SK-N-SH (cell line): ENCODE results near the gene SRRM1. TPM values are rescaled to one million over a fixed set of nuclear protein-coding genes. Genes with fewer than 3 reads are reported as not detected.
A peak's percentile ranks its signal among the peaks of the same experiment; 100 is the strongest.

Experiments used
- CTCF ChIA-PET: fragments of 300-600, 350-600 bp; formaldehyde crosslinking; extraction: SDS; loops from one replicate; lab custom pipeline; 2021; lab: Yijun Ruan, JAX
- POLR2A ChIA-PET: fragments of 350-600 bp; sonication (Branson Sonifier 250); formaldehyde crosslinking; extraction: SDS; loops from one replicate; lab custom pipeline; 2020; ENCODE audit warnings: antibody characterized with exemption, inconsistent platforms; lab: Yijun Ruan, JAX
- DNase-seq: peaks from one replicate; pipeline ENCODE4 v3.0.0; 2012
- H2AFZ ChIP-seq: fragments of 200-600 bp; sonication (generic); 2 replicates; pipeline ENCODE4 v1.8.1; 2016; ENCODE audit warnings: antibody characterized with exemption, mild to moderate bottlenecking, low read depth
- H3F3A ChIP-seq: fragments of 200-600 bp; sonication (generic); replicated peaks from 2 replicates; pipeline ENCODE3; 2016; ENCODE audit warnings: antibody characterized with exemption, mild to moderate bottlenecking; ENCODE audit not compliant: insufficient read depth
- H3K27ac ChIP-seq, 2 experiments: fragments of 200-500 bp in 1 of 2; fragments of 200-600 bp in 1 of 2; sonication (Bioruptor generic) in 1 of 2; sonication (generic), shearing (Covaris generic) in 1 of 2; 2 replicates each; pipeline versions ENCODE4 v1.5.1 to v1.6.1; 2014 to 2016; ENCODE audit warnings: low read depth in 2 of 2, inconsistent platforms in 1 of 2, low read length in 1 of 2, mild to moderate bottlenecking in 1 of 2, mixed read lengths in 1 of 2
- H3K27me3 ChIP-seq: fragments of 200-600 bp; sonication (generic), shearing (Covaris generic); 2 replicates; pipeline ENCODE4 v1.6.1; 2016; ENCODE audit warnings: mixed run types; ENCODE audit not compliant: insufficient read depth
- H3K36me3 ChIP-seq, 2 experiments: fragments of 200-500 bp in 1 of 2; fragments of 200-600 bp in 1 of 2; sonication (Bioruptor generic) in 1 of 2; sonication (generic) in 1 of 2; replicated peaks in 1 of 2; 2 replicates each; pipeline versions ENCODE3 to v1.5.1; 2014 to 2016; ENCODE audit warnings: low read length in 1 of 2, mild to moderate bottlenecking in 1 of 2; ENCODE audit not compliant: insufficient read depth in 2 of 2, control insufficient read depth in 1 of 2
- H3K4me1 ChIP-seq, 2 experiments: fragments of 200-500 bp in 1 of 2; fragments of 200-600 bp in 1 of 2; sonication (Bioruptor generic) in 1 of 2; sonication (generic), shearing (Covaris generic) in 1 of 2; 2 replicates each; pipeline versions ENCODE4 v1.5.1 to v1.6.1; 2014 to 2016; ENCODE audit warnings: low read depth in 1 of 2, low read length in 1 of 2, mixed run types in 1 of 2; ENCODE audit not compliant: insufficient read depth in 2 of 2, control insufficient read depth in 1 of 2
- H3K4me2 ChIP-seq: fragments of 200-600 bp; sonication (generic), shearing (Covaris generic); 2 replicates; pipeline ENCODE4 v1.6.1; 2017; ENCODE audit warnings: mixed run types
- H3K4me3 ChIP-seq, 2 experiments: fragments of 200-500 bp in 1 of 2; fragments of 200-600 bp in 1 of 2; sonication (Bioruptor generic) in 1 of 2; sonication (generic), shearing (Covaris generic) in 1 of 2; 2 replicates each; pipeline versions ENCODE4 v1.5.1 to v1.8.1; 2014 to 2016; ENCODE audit warnings: low read depth in 2 of 2, inconsistent platforms in 1 of 2, low read length in 1 of 2, mild to moderate bottlenecking in 1 of 2, mixed read lengths in 1 of 2, moderate library complexity in 1 of 2
- H3K79me2 ChIP-seq: fragments of 200-600 bp; sonication (generic); 2 replicates; pipeline ENCODE4 v1.8.1; 2017; ENCODE audit warnings: mild to moderate bottlenecking; ENCODE audit not compliant: insufficient read depth
- H3K9ac ChIP-seq: fragments of 200-600 bp; sonication (generic); 2 replicates; pipeline ENCODE4 v1.6.1; 2017; ENCODE audit warnings: mixed run types
- H3K9me2 ChIP-seq: fragments of 200-600 bp; sonication (generic); 2 replicates; pipeline ENCODE4 v1.6.1; 2017; ENCODE audit warnings: mixed run types
- H3K9me3 ChIP-seq: fragments of 200-600 bp; sonication (generic); 2 replicates; pipeline ENCODE4 v1.6.1; 2017; ENCODE audit warnings: mixed run types, mild to moderate bottlenecking, moderate library complexity
- H4K20me1 ChIP-seq: fragments of 200-600 bp; sonication (generic); 2 replicates; pipeline ENCODE4 v1.6.1; 2017; ENCODE audit warnings: mild to moderate bottlenecking, mixed run types; ENCODE audit not compliant: insufficient read depth
- CHD2 ChIP-seq: fragments of 150-350 bp; IDR thresholded peaks from 2 replicates; pipeline ENCODE4 v1.6.1; 2018; ENCODE audit warnings: low read length; ENCODE audit not compliant: partially characterized antibody
- ELF1 ChIP-seq: IDR thresholded peaks from 2 replicates; pipeline ENCODE4 v1.4.0; 2012
- EP300 ChIP-seq, 2 experiments: IDR thresholded peaks; 2 replicates each; pipeline versions ENCODE4 v1.4.0 to v1.6.1; 2012; ENCODE audit warnings: borderline replicate concordance in 1 of 2, low read depth in 1 of 2, low read length in 1 of 2
- FOSL2 ChIP-seq: IDR thresholded peaks from 2 replicates; pipeline ENCODE4 v1.4.0; 2012; ENCODE audit warnings: low read depth, mild to moderate bottlenecking, moderate library complexity, borderline replicate concordance
- GABPA ChIP-seq: IDR thresholded peaks from 2 replicates; pipeline ENCODE4 v1.4.0; 2012; ENCODE audit warnings: low read depth, mild to moderate bottlenecking
- GATA2 ChIP-seq: sonication (generic); formaldehyde crosslinking; IDR thresholded peaks from 2 replicates; pipeline ENCODE4 v1.5.0; 2020; ENCODE audit warnings: mild to moderate bottlenecking, missing genetic modification reagents
- JUND ChIP-seq: IDR thresholded peaks from 2 replicates; pipeline ENCODE4 v1.4.0; 2012
- MEF2A ChIP-seq: IDR thresholded peaks from 2 replicates; pipeline ENCODE4 v1.4.0; 2012; ENCODE audit warnings: low read depth, borderline replicate concordance
- NFIC ChIP-seq: IDR thresholded peaks from 2 replicates; pipeline ENCODE4 v1.4.0; 2012; ENCODE audit warnings: borderline replicate concordance
- NRF1 ChIP-seq: IDR thresholded peaks from 2 replicates; pipeline ENCODE4 v1.6.1; 2012; ENCODE audit warnings: low read depth, mild to moderate bottlenecking, low read length
- PBX3 ChIP-seq: IDR thresholded peaks from 2 replicates; pipeline ENCODE4; 2012
- POLR2AphosphoS5 ChIP-seq: IDR thresholded peaks from 2 replicates; pipeline ENCODE4 v1.6.1; 2012; ENCODE audit warnings: low read depth, low read length
- RXRA ChIP-seq: IDR thresholded peaks from 2 replicates; pipeline ENCODE4 v1.4.0; 2012; ENCODE audit warnings: low read depth, mild to moderate bottlenecking, borderline replicate concordance
- TCF12 ChIP-seq: IDR thresholded peaks from 2 replicates; pipeline ENCODE4 v1.4.0; 2012
- TEAD4 ChIP-seq: IDR thresholded peaks from 2 replicates; pipeline ENCODE4 v1.4.0; 2012; ENCODE audit warnings: mild to moderate bottlenecking, borderline replicate concordance; ENCODE audit not compliant: insufficient read depth
- USF2 ChIP-seq: fragments of 150-350 bp; IDR thresholded peaks from 2 replicates; pipeline ENCODE4 v1.6.1; 2017; ENCODE audit warnings: antibody characterized with exemption, low read length, low read depth, borderline replicate concordance
- WGBS: methylation state at CpG from one replicate; pipeline ENCODE4 v1.1.6; 2017; ENCODE audit warnings: low lambda C conversion rate; 5-methylcytosine and 5-hydroxymethylcytosine counted together
- polyA plus RNA-seq, 3 experiments: library from polyadenylated mRNA; depleted of rRNA; stranded (reverse); fragments of >200 nt; gene quantifications; 2 replicates each; pipeline ENCODE4 v1.2.3, GENCODE V29; 2012
- TF ChIP-seq, protein P1 (sequence below): IDR thresholded peaks from 2 replicates; pipeline ENCODE4 v1.4.0; 2012; ENCODE audit warnings: low read depth
- TF ChIP-seq, protein P2 (sequence below): IDR thresholded peaks from 2 replicates; pipeline ENCODE4 v1.4.0; 2012; ENCODE audit warnings: low read depth, borderline replicate concordance
- TF ChIP-seq, protein P3 (sequence below): IDR thresholded peaks from 2 replicates; pipeline ENCODE4 v1.6.1; 2012; ENCODE audit warnings: mild to moderate bottlenecking, low read depth, low read length, moderate library complexity
- TF ChIP-seq, protein P4 (sequence below): fragments of 150-350 bp; IDR thresholded peaks from 2 replicates; pipeline ENCODE4 v1.6.1; 2016; ENCODE audit warnings: mild to moderate bottlenecking, low read depth, low read length

SRRM1 gene
- polyA plus RNA-seq, 1 of the 3 experiments (the other 2 are of a cell fraction) = 52.3 TPM

GRCh38 chr1:24683713-24684162 lies 40.6 kb downstream of the SRRM1 start:
- Histone ChIP-seq H3K4me2 (peak overlapping the region; percentile 75), H2AFZ (peak overlapping the region; percentile 44; the same call in 1 of the 2 replicates), H3K36me3 (no peaks in the 10 kb centered on the region), H3K4me1 (peaks cover 4 to 7% of the 10 kb centered on the region in 2 experiments; a peak in 1 of 4 replicates), H3K79me2 (no peaks in the 10 kb centered on the region), H3K27ac (peak overlapping the region in 1 of 2 experiments; percentile 90; a peak in 2 of 4 replicates), H3K9me3 (no peaks in the 10 kb centered on the region), H3K4me3 (no peak overlapping the region), H3K9ac (peak overlapping the region; percentile 63; the same call in 1 of the 2 replicates), H3K27me3 (no peaks in the 10 kb centered on the region), H4K20me1 (no peaks in the 10 kb centered on the region), H3F3A (peaks cover 19% of the 10 kb centered on the region), H3K9me2 (no peaks in the 10 kb centered on the region)
- TF ChIP-seq EP300 (IDR thresholded peaks at IDR 0.05; ENCODE audit: borderline replicate concordance in 1 of 2, low read depth in 1 of 2, low read length in 1 of 2) = peak in 1 of 2 experiments; percentile 69; a peak in 1 of 4 replicates
- TF ChIP-seq, protein P1, sequence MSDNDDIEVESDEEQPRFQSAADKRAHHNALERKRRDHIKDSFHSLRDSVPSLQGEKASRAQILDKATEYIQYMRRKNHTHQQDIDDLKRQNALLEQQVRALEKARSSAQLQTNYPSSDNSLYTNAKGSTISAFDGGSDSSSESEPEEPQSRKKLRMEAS = peak; percentile 69; the same call in 1 of the 2 replicates
- TF ChIP-seq CHD2 = no peak
- no peak for TF ChIP-seq USF2
- peak; percentile 75 for TF ChIP-seq NFIC
- TF ChIP-seq NRF1 = no peak
- TF ChIP-seq, protein P2, sequence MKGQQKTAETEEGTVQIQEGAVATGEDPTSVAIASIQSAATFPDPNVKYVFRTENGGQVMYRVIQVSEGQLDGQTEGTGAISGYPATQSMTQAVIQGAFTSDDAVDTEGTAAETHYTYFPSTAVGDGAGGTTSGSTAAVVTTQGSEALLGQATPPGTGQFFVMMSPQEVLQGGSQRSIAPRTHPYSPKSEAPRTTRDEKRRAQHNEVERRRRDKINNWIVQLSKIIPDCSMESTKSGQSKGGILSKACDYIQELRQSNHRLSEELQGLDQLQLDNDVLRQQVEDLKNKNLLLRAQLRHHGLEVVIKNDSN = no peak
- TF ChIP-seq RXRA = peak; percentile 54; the same call in 1 of the 2 replicates
- TF ChIP-seq JUND = peak; percentile 88
- TF ChIP-seq, protein P3, sequence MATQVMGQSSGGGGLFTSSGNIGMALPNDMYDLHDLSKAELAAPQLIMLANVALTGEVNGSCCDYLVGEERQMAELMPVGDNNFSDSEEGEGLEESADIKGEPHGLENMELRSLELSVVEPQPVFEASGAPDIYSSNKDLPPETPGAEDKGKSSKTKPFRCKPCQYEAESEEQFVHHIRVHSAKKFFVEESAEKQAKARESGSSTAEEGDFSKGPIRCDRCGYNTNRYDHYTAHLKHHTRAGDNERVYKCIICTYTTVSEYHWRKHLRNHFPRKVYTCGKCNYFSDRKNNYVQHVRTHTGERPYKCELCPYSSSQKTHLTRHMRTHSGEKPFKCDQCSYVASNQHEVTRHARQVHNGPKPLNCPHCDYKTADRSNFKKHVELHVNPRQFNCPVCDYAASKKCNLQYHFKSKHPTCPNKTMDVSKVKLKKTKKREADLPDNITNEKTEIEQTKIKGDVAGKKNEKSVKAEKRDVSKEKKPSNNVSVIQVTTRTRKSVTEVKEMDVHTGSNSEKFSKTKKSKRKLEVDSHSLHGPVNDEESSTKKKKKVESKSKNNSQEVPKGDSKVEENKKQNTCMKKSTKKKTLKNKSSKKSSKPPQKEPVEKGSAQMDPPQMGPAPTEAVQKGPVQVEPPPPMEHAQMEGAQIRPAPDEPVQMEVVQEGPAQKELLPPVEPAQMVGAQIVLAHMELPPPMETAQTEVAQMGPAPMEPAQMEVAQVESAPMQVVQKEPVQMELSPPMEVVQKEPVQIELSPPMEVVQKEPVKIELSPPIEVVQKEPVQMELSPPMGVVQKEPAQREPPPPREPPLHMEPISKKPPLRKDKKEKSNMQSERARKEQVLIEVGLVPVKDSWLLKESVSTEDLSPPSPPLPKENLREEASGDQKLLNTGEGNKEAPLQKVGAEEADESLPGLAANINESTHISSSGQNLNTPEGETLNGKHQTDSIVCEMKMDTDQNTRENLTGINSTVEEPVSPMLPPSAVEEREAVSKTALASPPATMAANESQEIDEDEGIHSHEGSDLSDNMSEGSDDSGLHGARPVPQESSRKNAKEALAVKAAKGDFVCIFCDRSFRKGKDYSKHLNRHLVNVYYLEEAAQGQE = 0 out of 2 replicates have a peak, but pooled peaks have one; percentile 25
- peak; percentile 87 for TF ChIP-seq PBX3
- no peak for TF ChIP-seq GATA2 (CRISPR knock-in tag)
- TF ChIP-seq TCF12 = peak; percentile 73
- peak; percentile 64; the same call in 1 of the 2 replicates for TF ChIP-seq TEAD4
- TF ChIP-seq ELF1 = no peak
- TF ChIP-seq GABPA = no peak
- TF ChIP-seq MEF2A = no peak
- peak; percentile 86 for TF ChIP-seq FOSL2
- peak; percentile 36; the same call in 1 of the 2 replicates for TF ChIP-seq POLR2AphosphoS5
- TF ChIP-seq, protein P4, sequence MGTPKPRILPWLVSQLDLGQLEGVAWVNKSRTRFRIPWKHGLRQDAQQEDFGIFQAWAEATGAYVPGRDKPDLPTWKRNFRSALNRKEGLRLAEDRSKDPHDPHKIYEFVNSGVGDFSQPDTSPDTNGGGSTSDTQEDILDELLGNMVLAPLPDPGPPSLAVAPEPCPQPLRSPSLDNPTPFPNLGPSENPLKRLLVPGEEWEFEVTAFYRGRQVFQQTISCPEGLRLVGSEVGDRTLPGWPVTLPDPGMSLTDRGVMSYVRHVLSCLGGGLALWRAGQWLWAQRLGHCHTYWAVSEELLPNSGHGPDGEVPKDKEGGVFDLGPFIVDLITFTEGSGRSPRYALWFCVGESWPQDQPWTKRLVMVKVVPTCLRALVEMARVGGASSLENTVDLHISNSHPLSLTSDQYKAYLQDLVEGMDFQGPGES = no peak
- no peak for DNase-seq
- ChIA-PET CTCF (interaction anchor here (1.4 to 3.9 kb wide), 3 partner anchors 13 to 152 kb away, joined by 4 to 28 read pairs (median 17); no protein-coding TSS in a partner anchor), POLR2A (interaction anchor here (0.8 kb wide), 1 partner anchor 61 kb away, joined by 3 read pairs; the partner anchor contains the start of gene CLIC4)
- WGBS = 16% methylated on average over 6 of the region's 6 CpGs
